GM12878 (cell line): ENCODE results near the gene CNTNAP2. TPM values are rescaled to one million over a fixed set of nuclear protein-coding genes. Genes with fewer than 3 reads are reported as not detected.

Source experiments
- ATAC-seq: fragments of 200-7000 bp; cut with Tn5 transposase; 3 replicates; pipeline ENCODE4 v1.9.1; 2020; ENCODE audit warnings: mild to moderate bottlenecking, moderate library complexity
- BruUV-seq: library from RNA; stranded (reverse); fragments of 400-500 nt; replicated peaks from 2 replicates; lab custom pipeline; 2021; lab: Mats Ljungman, UMichigan
- CTCF ChIA-PET: fragments of 300-600 bp; sonication (Branson Sonifier 250); formaldehyde crosslinking; extraction: SDS; loops from one replicate; lab custom pipeline; 2021; ENCODE audit warnings: inconsistent platforms; lab: Yijun Ruan, JAX
- POLR2A ChIA-PET: fragments of 350-600 bp; formaldehyde crosslinking; extraction: SDS; loops from one replicate; lab custom pipeline; 2021; ENCODE audit warnings: inconsistent platforms; lab: Charles Lee
- RAD21 ChIA-PET: fragments of 300-600 bp; sonication (Branson Sonifier 250); formaldehyde crosslinking; loops from one replicate; lab custom pipeline; 2023; ENCODE audit warnings: antibody characterized with exemption; ENCODE audit not compliant: unreplicated experiment; lab: Charles Lee
- SMC1A ChIA-PET: fragments of 300-600 bp; sonication (Branson Sonifier 250); formaldehyde crosslinking; loops from one replicate; lab custom pipeline; 2023; ENCODE audit not compliant: unreplicated experiment, uncharacterized antibody; lab: Charles Lee
- DNase-seq: peaks from one replicate; pipeline ENCODE4 v3.0.0-alpha.2; 2011; ENCODE audit warnings: low read depth, low spot score
- FAIRE-seq: peaks from 3 replicates; lab custom pipeline; 2011; peaks lifted over from hg19 to GRCh38; lab: Jason Lieb, UNC
- H2AFZ ChIP-seq: 2 replicates; pipeline ENCODE4 v1.6.0; 2011; ENCODE audit warnings: low read depth, low read length, control low read depth; ENCODE audit not compliant: control insufficient read depth
- H3K27ac ChIP-seq: 2 replicates; pipeline ENCODE4 v1.5.1; 2011; ENCODE audit warnings: control low read depth; ENCODE audit not compliant: control insufficient read depth, insufficient read depth
- H3K27me3 ChIP-seq, 2 experiments: replicated peaks in 1 of 2; 2 replicates each; pipeline versions ENCODE4 v1.6.0 to v1.6.1; 2011; ENCODE audit warnings: low read length in 1 of 2; ENCODE audit not compliant: control insufficient read depth in 2 of 2, insufficient read depth in 2 of 2
- H3K36me3 ChIP-seq, 2 experiments: 2 replicates each; pipeline ENCODE4 v1.5.1; 2011; ENCODE audit warnings: low read length in 1 of 2; ENCODE audit not compliant: control insufficient read depth in 2 of 2, insufficient read depth in 2 of 2
- H3K4me1 ChIP-seq: 2 replicates; pipeline ENCODE4 v1.6.1; 2011; ENCODE audit warnings: mild to moderate bottlenecking, low read length, moderate library complexity, mixed read lengths; ENCODE audit not compliant: control insufficient read depth, insufficient read depth
- H3K4me2 ChIP-seq: 2 replicates; pipeline ENCODE4 v1.6.0; 2011; ENCODE audit warnings: control low read depth; ENCODE audit not compliant: control insufficient read depth, insufficient read depth
- H3K4me3 ChIP-seq: fragments of 200-600 bp; sonication (generic); 2 replicates; pipeline ENCODE4 v1.5.1; 2016
- H3K79me2 ChIP-seq: 2 replicates; pipeline ENCODE4 v1.6.0; 2011; ENCODE audit warnings: low read length; ENCODE audit not compliant: control insufficient read depth, insufficient read depth
- H3K9ac ChIP-seq: 2 replicates; pipeline ENCODE4 v1.8.0; 2011; ENCODE audit warnings: low read length, control low read depth, mixed read lengths; ENCODE audit not compliant: control insufficient read depth, insufficient read depth
- H3K9me3 ChIP-seq: replicated peaks from 3 replicates; pipeline ENCODE4 v1.5.1; 2011; ENCODE audit warnings: mild to moderate bottlenecking, low read length; ENCODE audit not compliant: control insufficient read depth, insufficient read depth
- H4K20me1 ChIP-seq: 2 replicates; pipeline ENCODE4 v1.6.0; 2011; ENCODE audit not compliant: control insufficient read depth, insufficient read depth
- BCL11A ChIP-seq: IDR thresholded peaks from 2 replicates; pipeline ENCODE4 v1.6.1; 2011; ENCODE audit warnings: low read depth, low read length
- CBFB ChIP-seq: IDR thresholded peaks from 2 replicates; pipeline ENCODE4 v1.6.1; 2016; ENCODE audit warnings: antibody characterized with exemption, low read depth
- GATAD2B ChIP-seq: fragments of 450-650 bp; conservative IDR thresholded peaks from 2 replicates; pipeline ENCODE4 v1.6.1; 2017; ENCODE audit warnings: low read depth, mild to moderate bottlenecking, moderate library complexity
- HDGF ChIP-seq: fragments of 450-650 bp; IDR thresholded peaks from 2 replicates; pipeline ENCODE4 v1.6.1; 2016; ENCODE audit warnings: antibody characterized with exemption
- NR2C2 ChIP-seq: IDR thresholded peaks from 2 replicates; pipeline ENCODE4 v1.6.1; 2011; ENCODE audit warnings: borderline replicate concordance, low read depth; ENCODE audit not compliant: control insufficient read depth, insufficient read length
- PAX8 ChIP-seq: fragments of 450-650 bp; IDR thresholded peaks from 2 replicates; pipeline ENCODE4 v1.6.1; 2017; ENCODE audit warnings: mild to moderate bottlenecking, moderate library complexity
- SREBF1 ChIP-seq: IDR thresholded peaks from 2 replicates; pipeline ENCODE4 v1.6.1; 2012; ENCODE audit warnings: mild to moderate bottlenecking, low read length
- ZNF217 ChIP-seq: fragments of 450-650 bp; IDR thresholded peaks from 2 replicates; pipeline ENCODE4 v1.6.1; 2017; ENCODE audit warnings: antibody characterized with exemption, mild to moderate bottlenecking
- WGBS: methylation state at CpG from one replicate; pipeline ENCODE4 v1.1.6; 2016; ENCODE audit warnings: low lambda C conversion rate; ENCODE audit not compliant: insufficient replicate concordance, insufficient coverage; ENCODE audit errors: missing lambda C conversion rate; 5-methylcytosine and 5-hydroxymethylcytosine counted together
- in situ Hi-C: fragments of 300-500 bp; cut with MboI; formaldehyde crosslinking; loops from 9 replicates; pipeline ENCODE4 v1.14.3; 2018; ENCODE audit warnings: mixed read lengths
- intact Hi-C: fragments of 100-400 bp; cut with micrococcal nuclease; formaldehyde crosslinking; loops from one replicate; pipeline ENCODE4 v1.14.2; 2022; ENCODE audit not compliant: unreplicated experiment
- polyA plus RNA-seq, 11 experiments: library from polyadenylated mRNA; depleted of rRNA in 4 of 11; unstranded in 6 of 11; stranded (reverse) in 5 of 11; fragments of >200 nt; fragmentation: Nextera tagmentation in 4 of 11; fragmentation: Illumina TruSeq in 1 of 11; extraction: Ambion mirVana in 4 of 11; extraction: Trizol in 1 of 11; gene quantifications; 1 replicate in 1 of 11; 2 replicates in 10 of 11; pipeline versions ENCODE4 v1.2.1 to v1.2.3, GENCODE V29; 2011 to 2016; ENCODE audit warnings: inconsistent platforms in 2 of 11, missing spikeins in 2 of 11, low read depth in 1 of 11
- total RNA-seq, 4 experiments: library from RNA; depleted of rRNA in 3 of 4; stranded (reverse); fragments of >200 nt in 3 of 4; fragmentation: Illumina TruSeq in 1 of 4; extraction: Trizol in 1 of 4; gene quantifications; 2 replicates each; pipeline versions ENCODE4 v1.2.1 to v1.2.3, GENCODE V29; 2013 to 2021
- TF ChIP-seq, protein P1 (sequence below): fragments of 450-650 bp; IDR thresholded peaks from 2 replicates; pipeline ENCODE4 v1.6.1; 2017; ENCODE audit warnings: mild to moderate bottlenecking, moderate library complexity
- TF ChIP-seq, protein P2 (sequence below): fragments of 450-650 bp; IDR thresholded peaks from 2 replicates; pipeline ENCODE4 v1.6.1; 2017; ENCODE audit warnings: mild to moderate bottlenecking, moderate library complexity
- TF ChIP-seq, protein P3 (sequence below): fragments of 450-650 bp; IDR thresholded peaks from 2 replicates; pipeline ENCODE4 v1.6.1; 2017; ENCODE audit warnings: borderline replicate concordance
- TF ChIP-seq, protein P4 (sequence below): IDR thresholded peaks from 2 replicates; pipeline ENCODE4 v1.6.1; 2012; ENCODE audit warnings: low read depth, low read length, improper control_type of control experiment

Gene CNTNAP2
- total and polyA plus RNA-seq, 10 of the 15 experiments (the other 5 are each of a cell fraction or from before 2014, with no cell fraction given): 0.03 to 0.08 (median 0.03) TPM; not detected in 7

DNA sequence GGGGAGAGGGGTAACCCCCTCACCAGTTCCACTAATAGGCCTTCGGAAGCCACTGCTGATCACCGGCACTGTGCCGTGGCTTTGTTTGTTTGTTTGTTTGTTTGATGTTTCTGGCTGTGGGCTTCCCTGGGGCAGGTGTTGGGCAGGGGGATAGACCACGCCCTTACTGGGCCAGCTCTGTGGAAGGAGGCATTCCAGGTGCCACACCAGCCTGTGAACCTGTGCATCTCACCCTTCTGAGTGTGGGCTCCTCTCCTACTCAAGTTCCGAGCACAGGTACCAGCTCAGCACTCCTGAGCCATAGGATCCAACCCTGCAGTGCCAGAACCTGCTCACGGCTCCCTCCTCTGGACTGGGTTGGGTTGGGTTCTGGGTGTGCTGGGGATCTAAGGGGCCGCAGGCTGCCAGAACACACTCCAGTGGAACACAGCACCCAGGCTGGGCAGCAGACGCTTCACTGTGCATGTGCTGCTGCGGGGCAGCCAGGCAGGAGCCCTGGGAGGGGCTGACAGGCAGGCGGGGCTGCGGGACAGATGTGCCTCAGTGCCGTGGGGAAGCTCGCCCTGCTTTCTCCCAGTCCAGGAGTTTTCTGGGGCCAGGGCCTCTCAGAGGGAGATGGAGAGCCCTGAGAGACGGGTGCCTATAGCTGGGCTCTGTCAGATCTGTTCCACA, 1053.9 kb downstream of the CNTNAP2 start (continued):
- TF ChIP-seq, protein P1, sequence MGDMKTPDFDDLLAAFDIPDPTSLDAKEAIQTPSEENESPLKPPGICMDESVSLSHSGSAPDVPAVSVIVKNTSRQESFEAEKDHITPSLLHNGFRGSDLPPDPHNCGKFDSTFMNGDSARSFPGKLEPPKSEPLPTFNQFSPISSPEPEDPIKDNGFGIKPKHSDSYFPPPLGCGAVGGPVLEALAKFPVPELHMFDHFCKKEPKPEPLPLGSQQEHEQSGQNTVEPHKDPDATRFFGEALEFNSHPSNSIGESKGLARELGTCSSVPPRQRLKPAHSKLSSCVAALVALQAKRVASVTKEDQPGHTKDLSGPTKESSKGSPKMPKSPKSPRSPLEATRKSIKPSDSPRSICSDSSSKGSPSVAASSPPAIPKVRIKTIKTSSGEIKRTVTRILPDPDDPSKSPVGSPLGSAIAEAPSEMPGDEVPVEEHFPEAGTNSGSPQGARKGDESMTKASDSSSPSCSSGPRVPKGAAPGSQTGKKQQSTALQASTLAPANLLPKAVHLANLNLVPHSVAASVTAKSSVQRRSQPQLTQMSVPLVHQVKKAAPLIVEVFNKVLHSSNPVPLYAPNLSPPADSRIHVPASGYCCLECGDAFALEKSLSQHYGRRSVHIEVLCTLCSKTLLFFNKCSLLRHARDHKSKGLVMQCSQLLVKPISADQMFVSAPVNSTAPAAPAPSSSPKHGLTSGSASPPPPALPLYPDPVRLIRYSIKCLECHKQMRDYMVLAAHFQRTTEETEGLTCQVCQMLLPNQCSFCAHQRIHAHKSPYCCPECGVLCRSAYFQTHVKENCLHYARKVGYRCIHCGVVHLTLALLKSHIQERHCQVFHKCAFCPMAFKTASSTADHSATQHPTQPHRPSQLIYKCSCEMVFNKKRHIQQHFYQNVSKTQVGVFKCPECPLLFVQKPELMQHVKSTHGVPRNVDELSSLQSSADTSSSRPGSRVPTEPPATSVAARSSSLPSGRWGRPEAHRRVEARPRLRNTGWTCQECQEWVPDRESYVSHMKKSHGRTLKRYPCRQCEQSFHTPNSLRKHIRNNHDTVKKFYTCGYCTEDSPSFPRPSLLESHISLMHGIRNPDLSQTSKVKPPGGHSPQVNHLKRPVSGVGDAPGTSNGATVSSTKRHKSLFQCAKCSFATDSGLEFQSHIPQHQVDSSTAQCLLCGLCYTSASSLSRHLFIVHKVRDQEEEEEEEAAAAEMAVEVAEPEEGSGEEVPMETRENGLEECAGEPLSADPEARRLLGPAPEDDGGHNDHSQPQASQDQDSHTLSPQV: no peak

DNA sequence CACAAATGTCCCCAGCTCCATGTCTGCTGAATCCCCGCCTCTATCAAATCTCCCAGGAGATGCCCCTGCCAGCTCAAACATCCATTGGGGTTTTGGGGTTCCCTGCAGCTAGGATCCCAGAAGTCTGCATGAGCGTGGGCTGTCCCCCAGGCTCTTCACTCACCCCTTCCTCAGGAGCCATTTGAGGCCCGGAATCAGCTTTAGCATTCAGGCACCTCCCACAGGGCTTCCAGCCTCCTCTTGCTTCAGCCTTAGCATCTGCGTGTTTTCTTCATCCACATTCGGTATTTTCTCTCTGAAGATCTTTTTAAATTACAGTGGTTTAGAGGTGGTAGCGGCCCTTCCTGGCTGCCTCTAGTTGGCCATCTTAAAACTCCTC, 1054.4 kb downstream of the CNTNAP2 start:
- DNase-seq (no peak), FAIRE-seq (no peak), ATAC-seq (no peak)
- ChIA-PET POLR2A (no interaction called here), RAD21 (no interaction called here), CTCF (interaction anchor here (0.9 kb wide), 1 partner anchor 10 kb away, joined by 3 read pairs; no protein-coding TSS in a partner anchor), SMC1A (no interaction called here)
- WGBS: 19% methylated on average over 6 of the region's 6 CpGs
- Histone ChIP-seq H3K4me3 (no peak overlapping the region), H2AFZ (no peak overlapping the region), H3K36me3 (no peaks in the 10 kb centered on the region), H3K27ac (no peak overlapping the region), H3K4me1 (no peaks in the 10 kb centered on the region), H4K20me1 (no peaks in the 10 kb centered on the region), H3K4me2 (no peak overlapping the region), H3K27me3 (no peaks in the 10 kb centered on the region), H3K79me2 (no peaks in the 10 kb centered on the region), H3K9me3 (no peaks in the 10 kb centered on the region), H3K9ac (no peak overlapping the region)
- BruUV-seq: no TSS peak
- in situ Hi-C loops (no loop called here), intact Hi-C loops (no loop called here)
- no peak for TF ChIP-seq NR2C2
- TF ChIP-seq, protein P2, sequence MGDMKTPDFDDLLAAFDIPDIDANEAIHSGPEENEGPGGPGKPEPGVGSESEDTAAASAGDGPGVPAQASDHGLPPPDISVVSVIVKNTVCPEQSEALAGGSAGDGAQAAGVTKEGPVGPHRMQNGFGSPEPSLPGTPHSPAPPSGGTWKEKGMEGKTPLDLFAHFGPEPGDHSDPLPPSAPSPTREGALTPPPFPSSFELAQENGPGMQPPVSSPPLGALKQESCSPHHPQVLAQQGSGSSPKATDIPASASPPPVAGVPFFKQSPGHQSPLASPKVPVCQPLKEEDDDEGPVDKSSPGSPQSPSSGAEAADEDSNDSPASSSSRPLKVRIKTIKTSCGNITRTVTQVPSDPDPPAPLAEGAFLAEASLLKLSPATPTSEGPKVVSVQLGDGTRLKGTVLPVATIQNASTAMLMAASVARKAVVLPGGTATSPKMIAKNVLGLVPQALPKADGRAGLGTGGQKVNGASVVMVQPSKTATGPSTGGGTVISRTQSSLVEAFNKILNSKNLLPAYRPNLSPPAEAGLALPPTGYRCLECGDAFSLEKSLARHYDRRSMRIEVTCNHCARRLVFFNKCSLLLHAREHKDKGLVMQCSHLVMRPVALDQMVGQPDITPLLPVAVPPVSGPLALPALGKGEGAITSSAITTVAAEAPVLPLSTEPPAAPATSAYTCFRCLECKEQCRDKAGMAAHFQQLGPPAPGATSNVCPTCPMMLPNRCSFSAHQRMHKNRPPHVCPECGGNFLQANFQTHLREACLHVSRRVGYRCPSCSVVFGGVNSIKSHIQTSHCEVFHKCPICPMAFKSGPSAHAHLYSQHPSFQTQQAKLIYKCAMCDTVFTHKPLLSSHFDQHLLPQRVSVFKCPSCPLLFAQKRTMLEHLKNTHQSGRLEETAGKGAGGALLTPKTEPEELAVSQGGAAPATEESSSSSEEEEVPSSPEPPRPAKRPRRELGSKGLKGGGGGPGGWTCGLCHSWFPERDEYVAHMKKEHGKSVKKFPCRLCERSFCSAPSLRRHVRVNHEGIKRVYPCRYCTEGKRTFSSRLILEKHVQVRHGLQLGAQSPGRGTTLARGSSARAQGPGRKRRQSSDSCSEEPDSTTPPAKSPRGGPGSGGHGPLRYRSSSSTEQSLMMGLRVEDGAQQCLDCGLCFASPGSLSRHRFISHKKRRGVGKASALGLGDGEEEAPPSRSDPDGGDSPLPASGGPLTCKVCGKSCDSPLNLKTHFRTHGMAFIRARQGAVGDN: no peak
- TF ChIP-seq GATAD2B: no peak
- TF ChIP-seq, protein P3, sequence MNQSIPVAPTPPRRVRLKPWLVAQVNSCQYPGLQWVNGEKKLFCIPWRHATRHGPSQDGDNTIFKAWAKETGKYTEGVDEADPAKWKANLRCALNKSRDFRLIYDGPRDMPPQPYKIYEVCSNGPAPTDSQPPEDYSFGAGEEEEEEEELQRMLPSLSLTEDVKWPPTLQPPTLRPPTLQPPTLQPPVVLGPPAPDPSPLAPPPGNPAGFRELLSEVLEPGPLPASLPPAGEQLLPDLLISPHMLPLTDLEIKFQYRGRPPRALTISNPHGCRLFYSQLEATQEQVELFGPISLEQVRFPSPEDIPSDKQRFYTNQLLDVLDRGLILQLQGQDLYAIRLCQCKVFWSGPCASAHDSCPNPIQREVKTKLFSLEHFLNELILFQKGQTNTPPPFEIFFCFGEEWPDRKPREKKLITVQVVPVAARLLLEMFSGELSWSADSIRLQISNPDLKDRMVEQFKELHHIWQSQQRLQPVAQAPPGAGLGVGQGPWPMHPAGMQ: no peak
- TF ChIP-seq SREBF1: no peak
- no peak for TF ChIP-seq CBFB
- no peak for TF ChIP-seq PAX8
- no peak for TF ChIP-seq ZNF217
- no peak for TF ChIP-seq HDGF
- no peak for TF ChIP-seq BCL11A
- TF ChIP-seq, protein P4, sequence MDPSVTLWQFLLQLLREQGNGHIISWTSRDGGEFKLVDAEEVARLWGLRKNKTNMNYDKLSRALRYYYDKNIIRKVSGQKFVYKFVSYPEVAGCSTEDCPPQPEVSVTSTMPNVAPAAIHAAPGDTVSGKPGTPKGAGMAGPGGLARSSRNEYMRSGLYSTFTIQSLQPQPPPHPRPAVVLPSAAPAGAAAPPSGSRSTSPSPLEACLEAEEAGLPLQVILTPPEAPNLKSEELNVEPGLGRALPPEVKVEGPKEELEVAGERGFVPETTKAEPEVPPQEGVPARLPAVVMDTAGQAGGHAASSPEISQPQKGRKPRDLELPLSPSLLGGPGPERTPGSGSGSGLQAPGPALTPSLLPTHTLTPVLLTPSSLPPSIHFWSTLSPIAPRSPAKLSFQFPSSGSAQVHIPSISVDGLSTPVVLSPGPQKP: no peak
